ENCODE results near the gene RASEF. TPM values are rescaled to one million over a fixed set of nuclear protein-coding genes. Genes with fewer than 3 reads are reported as not detected.
"Not testable (repeated sequence)": the region's sequence is repeated elsewhere in the genome, so short reads cannot be mapped to it uniquely, and the experiment has no call there.

RASEF gene
- total RNA-seq, 1 experiment from 2014 or later, result 0.12 TPM

- H3K36me3 ChIP-seq (ENCODE audit: control insufficient read depth in 1 of 2, insufficient read depth in 2 of 2, low read length in 2 of 2); H2AFZ ChIP-seq (ENCODE audit: low read depth, low read length, poor library complexity, severe bottlenecking); H3K4me1 ChIP-seq (ENCODE audit: control insufficient read depth in 1 of 2, insufficient read depth in 2 of 2, low read length in 2 of 2); BruUV-seq (replicated peaks); intact Hi-C loops (cut with micrococcal nuclease); H3K79me2 ChIP-seq (ENCODE audit: insufficient read depth, low read length); H3K27ac ChIP-seq (ENCODE audit: low read depth, low read length); H3K4me3 ChIP-seq (replicated peaks in 1 of 2; ENCODE audit: low read depth in 1 of 2, low read length in 2 of 2); RAD21 ChIA-PET (ENCODE audit: low non-redundant PET in 1 of 2, low total read pairs in 2 of 2, uncharacterized antibody in 2 of 2, unreplicated experiment in 2 of 2); H3K4me2 ChIP-seq (ENCODE audit: low read length); DNase-seq (ENCODE audit: low read depth, low spot score); H4K20me1 ChIP-seq (ENCODE audit: insufficient read depth); CTCF ChIA-PET; H3K9me3 ChIP-seq (ENCODE audit: control insufficient read depth in 1 of 2, insufficient read depth in 1 of 2, low read depth in 1 of 2, low read length in 2 of 2); POLR2A ChIA-PET; H3K9ac ChIP-seq (ENCODE audit: low read length); H3K9me2 ChIP-seq (ENCODE audit: insufficient read depth); H3K27me3 ChIP-seq (ENCODE audit: insufficient read depth, low read length); ATAC-seq: not testable (repeated sequence)
Observed at GRCh38 chr9:83093311-83093710, 30.4 kb upstream of the RASEF start.

DNA sequence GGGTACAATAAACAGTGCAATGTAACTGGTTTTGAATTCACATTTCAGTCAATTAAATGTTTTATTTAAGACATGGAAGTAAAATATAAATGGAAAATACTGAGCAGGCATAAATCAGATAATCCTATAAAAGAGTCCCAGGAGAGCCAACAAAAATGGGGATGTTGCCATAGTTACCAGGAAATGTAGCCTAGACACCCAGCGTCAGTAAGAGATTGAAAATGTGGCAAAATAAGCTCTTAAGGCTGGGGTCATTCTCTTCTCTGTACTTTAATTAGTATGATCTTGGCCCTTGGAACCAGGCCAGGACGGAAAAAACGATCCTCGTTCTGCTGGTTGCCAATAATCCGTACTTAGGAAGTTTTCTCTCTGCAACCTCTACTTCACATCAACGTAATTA, 18.9 kb upstream of the RASEF start:
- ATAC-seq (no peak), DNase-seq (ENCODE audit: low read depth, low spot score) (no peak)
- ChIA-PET CTCF (no interaction called here), POLR2A (no interaction called here), RAD21 (ENCODE audit: low non-redundant PET in 1 of 2, low total read pairs in 2 of 2, uncharacterized antibody in 2 of 2, unreplicated experiment in 2 of 2) (no interaction called here)
- intact Hi-C loops (cut with micrococcal nuclease), result no loop called here
- Histone ChIP-seq H3K36me3 (ENCODE audit: control insufficient read depth in 1 of 2, insufficient read depth in 2 of 2, low read length in 2 of 2) (no peaks in the 10 kb centered on the region), H3K4me1 (ENCODE audit: control insufficient read depth in 1 of 2, insufficient read depth in 2 of 2, low read length in 2 of 2) (no peaks in the 10 kb centered on the region), H4K20me1 (ENCODE audit: insufficient read depth) (no peaks in the 10 kb centered on the region), H3K9me2 (ENCODE audit: insufficient read depth) (no peaks in the 10 kb centered on the region), H3K4me2 (ENCODE audit: low read length) (no peak overlapping the region), H3K9ac (ENCODE audit: low read length) (no peak overlapping the region), H3K79me2 (ENCODE audit: insufficient read depth, low read length) (no peaks in the 10 kb centered on the region), H3K27me3 (ENCODE audit: insufficient read depth, low read length) (no peaks in the 10 kb centered on the region), H3K9me3 (ENCODE audit: control insufficient read depth in 1 of 2, insufficient read depth in 1 of 2, low read depth in 1 of 2, low read length in 2 of 2) (no peaks in the 10 kb centered on the region), H3K27ac (ENCODE audit: low read depth, low read length) (no peak overlapping the region), H3K4me3 (replicated peaks in 1 of 2; ENCODE audit: low read depth in 1 of 2, low read length in 2 of 2) (no peak overlapping the region), H2AFZ (ENCODE audit: low read depth, low read length, poor library complexity, severe bottlenecking) (no peak overlapping the region)
- BruUV-seq (replicated peaks), result no TSS peak
- TF ChIP-seq CEBPB (IDR thresholded peaks at IDR 0.05; ENCODE audit: low read depth), result no peak
- no peak for TF ChIP-seq TCF7L2 (IDR thresholded peaks at IDR 0.05; ENCODE audit: borderline replicate concordance, extremely low read depth, insufficient read depth, insufficient read length)
- TF ChIP-seq POLR2AphosphoS5 (IDR thresholded peaks at IDR 0.05; ENCODE audit: low read depth, low read length), result no peak
- no peak for TF ChIP-seq ZBTB33 (IDR thresholded peaks at IDR 0.05; ENCODE audit: extremely low read depth, insufficient replicate concordance, low read length)
- no peak for TF ChIP-seq SP1 (IDR thresholded peaks at IDR 0.05; ENCODE audit: low read depth)
- no peak for TF ChIP-seq ATF3 (IDR thresholded peaks at IDR 0.05)
- no peak for TF ChIP-seq SRF (IDR thresholded peaks at IDR 0.05; ENCODE audit: low read depth)
- no peak for TF ChIP-seq YY1 (IDR thresholded peaks at IDR 0.05; ENCODE audit: extremely low read depth, insufficient replicate concordance, low read depth, low read length)
- no peak for TF ChIP-seq EZH2phosphoT487 (IDR thresholded peaks at IDR 0.05; ENCODE audit: borderline replicate concordance)
- TF ChIP-seq ZNF274 (IDR thresholded peaks at IDR 0.05; ENCODE audit: low read depth, low read length), result no peak
- TF ChIP-seq EZH2 (IDR thresholded peaks at IDR 0.05), result no peak
- TF ChIP-seq ELF1 (IDR thresholded peaks at IDR 0.05; ENCODE audit: borderline replicate concordance, low read depth), result no peak
- TF ChIP-seq CTCF (IDR thresholded peaks at IDR 0.05 in 2 of 3, conservative IDR thresholded peaks at IDR 0.05 in 1 of 3; ENCODE audit: borderline replicate concordance in 1 of 3, insufficient read depth in 1 of 3, low read depth in 2 of 3, low read length in 2 of 3), result no peak
- no peak for TF ChIP-seq SIN3A (IDR thresholded peaks at IDR 0.05; ENCODE audit: low read depth)
- no peak for TF ChIP-seq JUND (IDR thresholded peaks at IDR 0.05)
- TF ChIP-seq FOSL1 (IDR thresholded peaks at IDR 0.05; ENCODE audit: low read depth), result no peak
- TF ChIP-seq RAD21 (IDR thresholded peaks at IDR 0.05; ENCODE audit: low read depth), result no peak
